HFFc6 (cell line): Measurements from ENCODE around the gene VGLL4. TPM values are rescaled to one million over a fixed set of nuclear protein-coding genes. Genes with fewer than 3 reads are reported as not detected.

Experiments
- DNase-seq: peaks from one replicate; pipeline ENCODE4 v3.0.0-alpha.2; 2018
- H3K27ac Mint-ChIP-seq: 2 replicates; pipeline ENCODE4 v1.8.0; 2020; ENCODE audit warnings: mild to moderate bottlenecking, mixed read lengths
- H3K27me3 Mint-ChIP-seq: 2 replicates; pipeline ENCODE4 v1.8.0; 2021; ENCODE audit warnings: mild to moderate bottlenecking, moderate library complexity, mixed read lengths; ENCODE audit not compliant: insufficient read depth
- H3K36me3 Mint-ChIP-seq: 2 replicates; pipeline ENCODE4 v1.8.0; 2021; ENCODE audit warnings: low read depth, mixed read lengths
- H3K4me1 Mint-ChIP-seq: 2 replicates; pipeline ENCODE4 v1.8.0; 2020; ENCODE audit warnings: low read depth, mixed read lengths
- H3K4me3 Mint-ChIP-seq: 2 replicates; pipeline ENCODE4 v1.8.0; 2020; ENCODE audit warnings: mild to moderate bottlenecking, moderate library complexity, mixed read lengths
- H3K9me3 Mint-ChIP-seq: 2 replicates; pipeline ENCODE4 v1.8.0; 2020; ENCODE audit warnings: mild to moderate bottlenecking, mixed read lengths
- total RNA-seq, 6 experiments: library from RNA; stranded (reverse); fragmentation: NEBNext Ultra II Directional; extraction: Animal tissue kit (Norgen Biotek cat#: 25700); gene quantifications; 2 replicates in 1 of 6; 3 replicates in 5 of 6; pipeline ENCODE4 v1.2.3, GENCODE V29; 2021
- TF ChIP-seq, protein P1 (sequence below): fragments of 200-600 bp; sonication (generic); IDR thresholded peaks from 2 replicates; pipeline ENCODE4 v1.5.0; 2021; ENCODE audit warnings: antibody characterized with exemption, mild to moderate bottlenecking

Gene VGLL4
- total RNA-seq, 6 experiments from 2014 or later, result 31.6 to 42.2 (median 33.8) TPM

DNA sequence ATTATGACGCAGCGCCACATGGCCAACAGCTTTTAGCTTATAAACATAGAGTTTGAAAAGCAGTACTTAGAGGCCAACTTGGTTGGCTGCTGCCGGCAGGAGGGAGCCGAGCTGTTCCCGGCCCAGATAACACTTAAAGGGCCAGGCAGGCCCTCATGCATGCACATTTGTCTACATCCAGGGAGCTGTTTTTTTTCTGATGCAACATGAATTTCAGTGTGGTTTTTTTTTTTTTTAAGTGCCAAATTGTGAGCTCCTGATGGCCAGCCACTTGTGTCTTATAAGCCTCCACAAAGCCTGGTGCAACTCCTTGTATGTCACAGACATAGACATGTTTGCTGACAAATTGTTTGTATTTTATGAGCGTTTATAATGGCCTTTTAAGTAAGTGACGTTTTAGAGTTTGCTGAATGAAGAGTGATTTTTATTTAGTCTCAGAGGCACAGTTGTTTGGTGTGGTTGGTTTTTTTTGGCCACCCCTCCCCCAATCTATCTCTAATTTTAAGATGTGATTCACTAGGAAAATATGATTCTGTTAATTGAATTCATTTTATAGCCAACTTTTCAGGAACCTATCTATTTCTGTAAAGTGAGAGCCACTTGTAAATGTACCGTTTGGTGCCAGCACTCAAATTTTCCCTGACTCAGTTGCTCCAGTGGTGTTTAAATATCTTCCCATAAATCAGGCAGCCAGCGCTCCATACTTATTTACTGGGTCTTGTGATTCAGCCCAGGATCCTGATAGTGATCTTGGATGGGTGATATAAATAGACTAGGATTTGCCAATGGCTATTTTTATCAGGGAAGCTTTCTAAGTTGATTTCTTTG is 134.3 kb downstream of the VGLL4 start:
- peaks cover 10% of the 10 kb centered on the region for H3K36me3 Mint-ChIP-seq
- H3K27me3 Mint-ChIP-seq, result no peaks in the 10 kb centered on the region; the same call in 1 of the 2 replicates
- TF ChIP-seq, protein P1, sequence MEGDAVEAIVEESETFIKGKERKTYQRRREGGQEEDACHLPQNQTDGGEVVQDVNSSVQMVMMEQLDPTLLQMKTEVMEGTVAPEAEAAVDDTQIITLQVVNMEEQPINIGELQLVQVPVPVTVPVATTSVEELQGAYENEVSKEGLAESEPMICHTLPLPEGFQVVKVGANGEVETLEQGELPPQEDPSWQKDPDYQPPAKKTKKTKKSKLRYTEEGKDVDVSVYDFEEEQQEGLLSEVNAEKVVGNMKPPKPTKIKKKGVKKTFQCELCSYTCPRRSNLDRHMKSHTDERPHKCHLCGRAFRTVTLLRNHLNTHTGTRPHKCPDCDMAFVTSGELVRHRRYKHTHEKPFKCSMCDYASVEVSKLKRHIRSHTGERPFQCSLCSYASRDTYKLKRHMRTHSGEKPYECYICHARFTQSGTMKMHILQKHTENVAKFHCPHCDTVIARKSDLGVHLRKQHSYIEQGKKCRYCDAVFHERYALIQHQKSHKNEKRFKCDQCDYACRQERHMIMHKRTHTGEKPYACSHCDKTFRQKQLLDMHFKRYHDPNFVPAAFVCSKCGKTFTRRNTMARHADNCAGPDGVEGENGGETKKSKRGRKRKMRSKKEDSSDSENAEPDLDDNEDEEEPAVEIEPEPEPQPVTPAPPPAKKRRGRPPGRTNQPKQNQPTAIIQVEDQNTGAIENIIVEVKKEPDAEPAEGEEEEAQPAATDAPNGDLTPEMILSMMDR, result peak; percentile 21
- H3K9me3 Mint-ChIP-seq, result no peaks in the 10 kb centered on the region
- peaks cover 47% of the 10 kb centered on the region for H3K4me1 Mint-ChIP-seq
- H3K4me3 Mint-ChIP-seq, result peak overlapping the region; percentile 68
- DNase-seq, result peak; percentile 82
- peak overlapping the region; percentile 81 for H3K27ac Mint-ChIP-seq

DNA sequence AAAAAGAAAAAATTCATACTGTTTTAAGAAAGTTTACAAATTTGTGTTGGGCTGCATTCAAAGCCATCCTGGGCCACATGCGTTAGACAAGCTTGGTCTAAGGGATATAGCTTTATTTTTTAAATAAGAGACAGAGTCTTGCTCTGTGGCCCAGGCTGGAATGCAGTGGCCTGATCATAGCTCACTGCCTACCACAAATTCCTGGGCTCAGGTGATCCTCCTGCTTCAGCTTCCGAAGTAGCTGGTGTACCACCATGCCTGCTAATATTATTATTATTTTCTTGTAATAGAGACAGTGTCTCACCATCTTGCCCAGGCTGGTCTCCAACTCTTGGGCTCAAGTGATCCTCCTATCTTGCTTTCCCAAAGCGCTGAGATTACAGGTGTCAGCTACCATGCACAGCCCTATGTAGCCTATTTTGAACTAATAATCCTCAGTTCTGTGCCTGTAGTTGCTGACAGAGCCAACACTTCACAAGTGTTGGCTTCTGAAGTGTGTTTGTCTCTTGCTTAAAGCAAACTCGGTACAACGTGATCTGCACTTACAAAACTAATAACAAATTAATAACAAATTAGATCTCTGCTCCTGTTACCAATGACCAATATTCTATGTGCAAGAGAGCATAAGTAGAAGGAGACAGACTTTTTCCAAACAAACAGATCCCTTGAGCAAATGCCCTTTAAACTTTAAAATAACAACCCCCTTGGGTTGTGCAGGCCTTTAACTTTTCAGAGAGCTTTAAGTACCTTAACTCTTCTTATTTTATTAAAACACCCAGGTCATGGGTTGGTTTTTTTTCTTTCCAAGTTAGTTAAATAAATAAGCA is 135.2 kb downstream of the VGLL4 start:
- peaks cover 10% of the 10 kb centered on the region for H3K36me3 Mint-ChIP-seq
- peak overlapping the region; percentile 81 for H3K27ac Mint-ChIP-seq
- H3K4me3 Mint-ChIP-seq, result peak overlapping the region; percentile 68
- no peak for DNase-seq
- H3K27me3 Mint-ChIP-seq, result no peaks in the 10 kb centered on the region; the same call in 1 of the 2 replicates
- peaks cover 39% of the 10 kb centered on the region for H3K4me1 Mint-ChIP-seq
- no peaks in the 10 kb centered on the region for H3K9me3 Mint-ChIP-seq
- TF ChIP-seq, protein P1, result no peak

DNA sequence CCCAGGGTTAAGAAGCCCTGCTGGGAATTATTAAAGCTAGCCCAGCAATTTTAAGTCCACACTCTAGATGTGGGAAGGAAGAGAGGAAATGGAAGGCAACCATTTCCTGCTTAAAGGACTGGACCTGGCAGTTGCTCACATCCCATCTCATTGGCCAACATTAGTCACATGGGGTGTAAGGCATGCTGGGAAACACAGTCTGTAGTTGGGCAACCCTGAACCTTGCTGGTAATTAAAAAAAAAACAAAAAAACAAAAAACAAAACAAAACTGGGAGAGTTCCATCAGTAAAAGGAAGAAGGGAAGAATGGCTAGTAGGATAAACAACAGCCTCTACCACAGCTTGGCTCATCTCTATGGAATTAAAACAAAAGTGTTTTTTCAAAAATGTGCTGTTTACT is 136.0 kb downstream of the VGLL4 start:
- no peak for DNase-seq
- TF ChIP-seq, protein P1, result no peak
- H3K4me1 Mint-ChIP-seq, result peaks cover 39% of the 10 kb centered on the region
- no peaks in the 10 kb centered on the region for H3K9me3 Mint-ChIP-seq
- H3K36me3 Mint-ChIP-seq, result peaks cover 9% of the 10 kb centered on the region
- peak overlapping the region; percentile 81 for H3K27ac Mint-ChIP-seq
- no peak overlapping the region for H3K4me3 Mint-ChIP-seq
- H3K27me3 Mint-ChIP-seq, result no peaks in the 10 kb centered on the region; the same call in 1 of the 2 replicates

Other genes starting within 250 kb of the VGLL4 start
- 10 to 100 TPM; 11.5 to 16.3 (median 14.9) TPM for gene TAMM41, start 203.0 kb upstream of the VGLL4 start, total RNA-seq